ENCODE measurements around the gene CCSER2.
A peak's percentile ranks its signal among the peaks of the same experiment; 100 is the strongest.
"Not testable (repeated sequence)": the region's sequence is repeated elsewhere in the genome, so short reads cannot be mapped to it uniquely, and the experiment has no call there.

Gene CCSER2

GRCh38 chr10:84314275-84314674 lies 14.1 kb upstream of the CCSER2 start:
- DNase-seq (ENCODE audit: low spot score): no peak
- TF ChIP-seq, protein P1, sequence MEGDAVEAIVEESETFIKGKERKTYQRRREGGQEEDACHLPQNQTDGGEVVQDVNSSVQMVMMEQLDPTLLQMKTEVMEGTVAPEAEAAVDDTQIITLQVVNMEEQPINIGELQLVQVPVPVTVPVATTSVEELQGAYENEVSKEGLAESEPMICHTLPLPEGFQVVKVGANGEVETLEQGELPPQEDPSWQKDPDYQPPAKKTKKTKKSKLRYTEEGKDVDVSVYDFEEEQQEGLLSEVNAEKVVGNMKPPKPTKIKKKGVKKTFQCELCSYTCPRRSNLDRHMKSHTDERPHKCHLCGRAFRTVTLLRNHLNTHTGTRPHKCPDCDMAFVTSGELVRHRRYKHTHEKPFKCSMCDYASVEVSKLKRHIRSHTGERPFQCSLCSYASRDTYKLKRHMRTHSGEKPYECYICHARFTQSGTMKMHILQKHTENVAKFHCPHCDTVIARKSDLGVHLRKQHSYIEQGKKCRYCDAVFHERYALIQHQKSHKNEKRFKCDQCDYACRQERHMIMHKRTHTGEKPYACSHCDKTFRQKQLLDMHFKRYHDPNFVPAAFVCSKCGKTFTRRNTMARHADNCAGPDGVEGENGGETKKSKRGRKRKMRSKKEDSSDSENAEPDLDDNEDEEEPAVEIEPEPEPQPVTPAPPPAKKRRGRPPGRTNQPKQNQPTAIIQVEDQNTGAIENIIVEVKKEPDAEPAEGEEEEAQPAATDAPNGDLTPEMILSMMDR (IDR thresholded peaks at IDR 0.05): no peak
- H3K27ac ChIP-seq: no peak overlapping the region
- no peak overlapping the region for H3K4me3 ChIP-seq

DNA sequence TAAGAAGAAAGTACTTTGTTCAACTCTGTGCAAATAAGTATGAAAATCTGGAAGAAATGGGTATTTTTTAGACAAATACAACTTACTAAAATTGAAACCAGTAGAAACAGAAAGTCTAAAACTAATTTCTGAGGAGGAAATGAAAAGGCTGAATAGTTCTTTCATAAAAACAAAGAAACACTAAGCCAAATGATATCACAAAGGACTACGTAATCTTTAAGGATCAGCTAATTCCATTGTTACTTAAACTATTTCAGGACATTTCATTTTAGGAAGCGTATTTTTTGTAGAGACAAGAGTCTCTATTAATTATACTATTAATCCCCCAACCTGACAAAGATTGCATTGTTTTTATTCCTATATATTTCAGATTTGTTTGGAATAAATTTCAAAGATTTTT lies 11.2 kb upstream of the CCSER2 start:
- no peak for DNase-seq (ENCODE audit: low spot score)
- TF ChIP-seq, protein P1 (IDR thresholded peaks at IDR 0.05): no peak
- H3K27ac ChIP-seq: no peak overlapping the region
- no peak overlapping the region for H3K4me3 ChIP-seq

DNA sequence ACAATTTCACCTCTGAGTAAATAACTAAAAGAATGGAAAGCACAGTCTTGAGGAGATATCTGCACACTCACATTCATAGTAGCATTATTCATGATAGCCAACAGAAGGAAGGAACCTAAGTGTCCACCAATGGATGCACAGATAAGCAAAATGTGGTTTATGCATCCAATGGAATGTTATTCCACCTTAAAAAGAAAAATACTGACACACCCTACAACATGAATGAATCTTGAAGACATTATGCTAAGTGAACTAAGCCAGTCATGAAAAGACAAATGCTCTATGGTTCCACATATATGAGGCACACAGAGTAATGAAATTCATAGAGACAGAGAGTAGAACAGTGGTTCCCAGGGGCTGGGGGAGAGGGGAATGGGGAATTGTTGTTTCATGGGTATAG lies 6.5 kb upstream of the CCSER2 start:
- TF ChIP-seq, protein P1 (IDR thresholded peaks at IDR 0.05): no peak
- Histone ChIP-seq H3K27ac (no peak overlapping the region), H3K4me3 (no peak overlapping the region)
- DNase-seq (ENCODE audit: low spot score): no peak

GRCh38 chr10:84323566-84323965 lies 4.8 kb upstream of the CCSER2 start:
- H3K27ac ChIP-seq; DNase-seq (ENCODE audit: low spot score); H3K4me3 ChIP-seq: not testable (repeated sequence)

GRCh38 chr10:84326995-84327394 lies 1.4 kb upstream of the CCSER2 start:
- not testable (repeated sequence) for DNase-seq (ENCODE audit: low spot score); H3K27ac ChIP-seq; H3K4me3 ChIP-seq

DNA sequence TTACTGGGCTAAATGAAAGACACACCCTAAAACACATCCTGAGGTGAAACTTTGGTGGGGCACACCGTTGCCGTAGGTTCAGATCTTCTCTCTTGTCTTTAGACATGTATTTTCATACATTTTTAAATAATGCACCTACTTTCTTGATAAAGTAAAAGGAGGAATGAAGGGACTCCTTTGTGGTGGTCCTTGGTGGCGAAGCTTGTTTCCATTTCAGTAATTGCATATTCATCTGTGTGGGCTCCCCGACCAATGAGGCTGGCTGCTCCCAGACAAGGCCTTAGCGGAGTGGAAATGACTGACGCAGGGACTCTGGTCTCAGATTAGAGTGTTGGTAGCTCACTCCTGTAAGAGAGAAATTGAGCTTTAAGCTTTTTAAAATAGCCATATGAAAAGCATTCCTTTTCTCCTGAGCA lies 815 bp downstream of the CCSER2 start:
- Histone ChIP-seq H3K27ac (peak overlapping the region; percentile 97 to 99), H3K4me3 (peak overlapping the region; percentile 97)
- TF ChIP-seq, protein P1 (IDR thresholded peaks at IDR 0.05): no peak
- DNase-seq (ENCODE audit: low spot score): no peak

- Histone ChIP-seq H3K27ac (no peak overlapping the region), H3K4me3 (peak overlapping the region; percentile 97)
- TF ChIP-seq, protein P1 (IDR thresholded peaks at IDR 0.05): no peak
- no peak for DNase-seq (ENCODE audit: low spot score)
Measured at GRCh38 chr10:84329986-84330651, 1.7 kb downstream of the CCSER2 start.

- no peak overlapping the region for H3K27ac ChIP-seq
- TF ChIP-seq, protein P1 (IDR thresholded peaks at IDR 0.05): no peak
- H3K4me3 ChIP-seq: no peak overlapping the region
- DNase-seq (ENCODE audit: low spot score): no peak
Measured at GRCh38 chr10:84331091-84331490, 2.7 kb downstream of the CCSER2 start.
